Keratinocyte (primary cell): ENCODE results near the gene IRF1. TPM values are rescaled to one million over a fixed set of nuclear protein-coding genes. Genes with fewer than 3 reads are reported as not detected.
"Not testable (repeated sequence)": the region's sequence is repeated elsewhere in the genome, so short reads cannot be mapped to it uniquely, and the experiment has no call there.

Experiments
- DNase-seq: peaks from one replicate; pipeline ENCODE4 v3.0.0-alpha.2; 2011; ENCODE audit warnings: low read depth, missing footprints, low spot score
- FAIRE-seq: peaks from 2 replicates; lab custom pipeline; 2011; peaks lifted over from hg19 to GRCh38; lab: Jason Lieb, UNC
- H2AFZ ChIP-seq: 2 replicates; pipeline ENCODE4 v1.6.0; 2012; ENCODE audit warnings: low read length, control low read depth, inconsistent platforms; ENCODE audit not compliant: control insufficient read depth
- H3K27ac ChIP-seq: 2 replicates; pipeline ENCODE4 v1.5.1; 2011; ENCODE audit warnings: low read length; ENCODE audit not compliant: control insufficient read depth, insufficient read depth
- H3K27me3 ChIP-seq: 3 replicates; pipeline ENCODE4 v1.6.0; 2011; ENCODE audit warnings: low read length; ENCODE audit not compliant: control insufficient read depth, insufficient read depth; ENCODE audit errors: extremely low read depth
- H3K36me3 ChIP-seq, 2 experiments: 2 replicates in 1 of 2; 3 replicates in 1 of 2; pipeline ENCODE4 v1.5.1; 2011; ENCODE audit warnings: low read length in 2 of 2, mild to moderate bottlenecking in 1 of 2; ENCODE audit not compliant: control insufficient read depth in 2 of 2, insufficient read depth in 2 of 2; ENCODE audit errors: extremely low read depth in 1 of 2
- H3K4me1 ChIP-seq: 3 replicates; pipeline ENCODE4 v1.5.1; 2011; ENCODE audit warnings: low read length; ENCODE audit not compliant: control insufficient read depth, insufficient read depth; ENCODE audit errors: extremely low read depth
- H3K4me2 ChIP-seq: 3 replicates; pipeline ENCODE4 v1.6.0; 2011; ENCODE audit warnings: low read depth, low read length; ENCODE audit not compliant: control insufficient read depth, insufficient read depth; ENCODE audit errors: extremely low read depth
- H3K4me3 ChIP-seq, 3 experiments: fragments of 200-600 bp in 1 of 3; sonication (generic) in 1 of 3; 2 replicates in 2 of 3; 3 replicates in 1 of 3; pipeline ENCODE4 v1.5.1; 2011 to 2016; ENCODE audit warnings: low read length in 3 of 3, mild to moderate bottlenecking in 3 of 3, control low read depth in 2 of 3, inconsistent platforms in 1 of 3, low read depth in 1 of 3, mixed read lengths in 1 of 3, mixed run types in 1 of 3, moderate library complexity in 1 of 3; ENCODE audit not compliant: control insufficient read depth in 2 of 3, insufficient read depth in 2 of 3; ENCODE audit errors: extremely low read depth in 1 of 3
- H3K79me2 ChIP-seq: 2 replicates; pipeline ENCODE4 v1.6.0; 2012; ENCODE audit warnings: low read length; ENCODE audit not compliant: control insufficient read depth, insufficient read depth
- H3K9ac ChIP-seq: 3 replicates; pipeline ENCODE4 v1.6.0; 2011; ENCODE audit warnings: low read length; ENCODE audit not compliant: control insufficient read depth, insufficient read depth; ENCODE audit errors: extremely low read depth
- H3K9me1 ChIP-seq: 3 replicates; pipeline ENCODE4 v1.6.0; 2011; ENCODE audit warnings: low read length; ENCODE audit not compliant: control insufficient read depth, insufficient read depth; ENCODE audit errors: extremely low read depth
- H3K9me3 ChIP-seq: 2 replicates; pipeline ENCODE4 v1.5.1; 2012; ENCODE audit warnings: low read depth, low read length; ENCODE audit not compliant: control insufficient read depth
- H4K20me1 ChIP-seq: 3 replicates; pipeline ENCODE4 v1.6.0; 2011; ENCODE audit warnings: low read length; ENCODE audit not compliant: control insufficient read depth, insufficient read depth; ENCODE audit errors: extremely low read depth
- EZH2 ChIP-seq: IDR thresholded peaks from one replicate; pipeline ENCODE4 v1.6.1; 2012; ENCODE audit warnings: inconsistent platforms, mild to moderate bottlenecking, low read length, moderate library complexity
- dilution Hi-C: fragments of 300-500 bp; cut with MboI; formaldehyde crosslinking; loops from one replicate; pipeline ENCODE4 v1.7.0; 2020; ENCODE audit warnings: low sequenced_read_pairs; ENCODE audit not compliant: extremely low pct_ligation_motif_present
- polyA plus RNA-seq, 5 experiments: library from polyadenylated mRNA; depleted of rRNA in 3 of 5; stranded (reverse) in 3 of 5; stranded (forward) in 1 of 5; unstranded in 1 of 5; fragments of >200 nt; gene quantifications; 1 replicate in 1 of 5; 2 replicates in 3 of 5; 3 replicates in 1 of 5; pipeline versions ENCODE4 v1.2.1 to v1.2.3, GENCODE V29; 2011 to 2012; ENCODE audit warnings: missing spikeins in 2 of 5, low read depth in 1 of 5, low replicate concordance in 1 of 5
- TF ChIP-seq, protein P1 (sequence below), 3 experiments: IDR thresholded peaks in 1 of 3; conservative IDR thresholded peaks in 1 of 3; optimal IDR thresholded peaks in 1 of 3; 2 replicates in 2 of 3; 3 replicates in 1 of 3; pipeline versions ENCODE3 to v1.5.1; 2011; ENCODE audit warnings: low read length in 3 of 3, mild to moderate bottlenecking in 3 of 3, moderate library complexity in 2 of 3, control low read depth in 1 of 3, inconsistent platforms in 1 of 3; ENCODE audit not compliant: insufficient read depth in 2 of 3; ENCODE audit errors: extremely low read depth in 1 of 3

The IRF1 gene
- polyA plus RNA-seq, 1 donor (not counting 4 experiments of a cell fraction or from before 2014, with no cell fraction given): 6.2 TPM

DNA sequence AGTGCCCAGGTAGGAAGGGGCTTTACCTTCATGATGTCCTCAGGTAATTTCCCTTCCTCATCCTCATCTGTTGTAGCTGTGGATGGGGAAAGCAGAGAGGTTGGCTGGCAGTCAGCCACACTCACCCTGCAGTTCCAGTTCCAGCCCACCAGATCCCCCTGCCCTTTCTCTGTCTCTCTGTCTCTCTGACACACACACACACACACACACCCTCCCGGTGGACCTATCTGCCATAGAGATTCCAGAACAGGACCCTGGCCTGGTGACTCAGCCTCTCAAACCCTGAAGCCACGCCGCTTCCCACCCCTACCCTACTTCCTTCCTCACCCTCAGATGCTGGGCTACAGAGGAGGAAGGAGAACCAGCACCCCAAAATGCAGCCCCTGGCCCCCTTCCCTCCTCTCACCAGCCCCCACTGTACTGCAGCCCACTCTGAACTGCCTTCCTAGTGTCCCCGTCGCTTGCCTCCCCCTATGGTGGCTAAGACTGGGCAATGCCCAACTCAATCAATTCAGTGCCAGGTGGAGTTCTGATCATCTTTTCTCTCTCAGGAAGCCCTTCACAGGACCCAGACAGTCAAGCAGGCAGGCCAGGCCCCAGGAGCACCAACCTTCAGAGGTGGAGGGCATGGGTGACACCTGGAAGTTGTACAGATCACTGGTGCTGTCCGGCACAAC, 4.8 kb downstream of the IRF1 start:
- no peaks in the 10 kb centered on the region for H3K9me3 ChIP-seq
- peak overlapping the region; percentile 59 for H3K27ac ChIP-seq
- H4K20me1 ChIP-seq: no peaks in the 10 kb centered on the region
- no peak overlapping the region for H2AFZ ChIP-seq
- peaks cover 32% of the 10 kb centered on the region for H3K4me1 ChIP-seq
- H3K36me3 ChIP-seq: peaks cover 23 to 32% of the 10 kb centered on the region in 2 experiments
- H3K79me2 ChIP-seq: peaks cover 16% of the 10 kb centered on the region
- DNase-seq: no peak
- no peak overlapping the region for H3K9ac ChIP-seq
- FAIRE-seq: no peak
- H3K27me3 ChIP-seq: no peaks in the 10 kb centered on the region
- no peak overlapping the region for H3K4me2 ChIP-seq
- TF ChIP-seq, protein P1, sequence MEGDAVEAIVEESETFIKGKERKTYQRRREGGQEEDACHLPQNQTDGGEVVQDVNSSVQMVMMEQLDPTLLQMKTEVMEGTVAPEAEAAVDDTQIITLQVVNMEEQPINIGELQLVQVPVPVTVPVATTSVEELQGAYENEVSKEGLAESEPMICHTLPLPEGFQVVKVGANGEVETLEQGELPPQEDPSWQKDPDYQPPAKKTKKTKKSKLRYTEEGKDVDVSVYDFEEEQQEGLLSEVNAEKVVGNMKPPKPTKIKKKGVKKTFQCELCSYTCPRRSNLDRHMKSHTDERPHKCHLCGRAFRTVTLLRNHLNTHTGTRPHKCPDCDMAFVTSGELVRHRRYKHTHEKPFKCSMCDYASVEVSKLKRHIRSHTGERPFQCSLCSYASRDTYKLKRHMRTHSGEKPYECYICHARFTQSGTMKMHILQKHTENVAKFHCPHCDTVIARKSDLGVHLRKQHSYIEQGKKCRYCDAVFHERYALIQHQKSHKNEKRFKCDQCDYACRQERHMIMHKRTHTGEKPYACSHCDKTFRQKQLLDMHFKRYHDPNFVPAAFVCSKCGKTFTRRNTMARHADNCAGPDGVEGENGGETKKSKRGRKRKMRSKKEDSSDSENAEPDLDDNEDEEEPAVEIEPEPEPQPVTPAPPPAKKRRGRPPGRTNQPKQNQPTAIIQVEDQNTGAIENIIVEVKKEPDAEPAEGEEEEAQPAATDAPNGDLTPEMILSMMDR (optimal IDR thresholded peaks at IDR 0.05 in 1 of 3, IDR thresholded peaks at IDR 0.05 in 1 of 3, conservative IDR thresholded peaks at IDR 0.05 in 1 of 3; ENCODE audit: extremely low read depth in 1 of 3, insufficient read depth in 2 of 3, low read length in 3 of 3): no peak
- TF ChIP-seq EZH2: no peak
- dilution Hi-C loops: no loop called here
- no peak overlapping the region for H3K4me3 ChIP-seq
- peaks cover 5% of the 10 kb centered on the region for H3K9me1 ChIP-seq

DNA sequence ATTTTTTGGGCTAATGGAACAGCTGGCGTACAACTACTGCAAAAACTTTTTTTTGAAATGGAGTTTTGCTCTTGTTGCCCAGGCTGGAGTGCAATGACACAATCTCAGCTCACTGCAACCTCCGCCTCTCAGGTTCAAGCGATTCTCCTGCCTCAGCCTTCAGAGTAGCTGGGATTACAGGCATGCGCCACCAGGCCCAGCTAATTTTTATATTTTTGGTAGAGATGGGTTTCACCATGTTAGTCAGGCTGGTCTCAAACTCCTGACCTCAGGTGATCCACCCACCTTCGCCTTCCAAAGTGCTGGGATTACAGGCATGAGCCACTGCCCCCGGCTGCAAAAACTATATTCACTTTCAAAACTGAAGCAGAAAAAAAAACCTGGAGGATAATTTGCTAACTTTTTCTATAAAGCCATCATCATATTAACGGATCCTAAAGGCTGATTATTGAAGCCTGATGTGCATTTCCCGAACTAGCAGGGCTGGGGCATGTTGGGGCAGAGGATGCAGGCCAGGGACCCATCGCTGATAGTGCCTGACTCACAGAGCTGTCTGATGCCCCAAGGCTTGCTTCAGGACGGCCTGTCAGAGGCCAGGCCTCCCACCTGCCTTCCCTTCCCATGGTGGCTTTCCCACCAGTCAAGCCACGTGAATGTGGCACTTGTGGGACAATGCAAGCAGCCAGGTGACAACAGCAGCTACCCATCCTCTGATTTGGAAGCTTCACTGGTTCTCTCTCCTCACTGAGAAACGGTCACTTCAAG, 5.5 kb downstream of the IRF1 start:
- peak overlapping the region; percentile 59 for H3K27ac ChIP-seq
- H3K9me3 ChIP-seq, H2AFZ ChIP-seq, dilution Hi-C loops, H4K20me1 ChIP-seq, H3K9me1 ChIP-seq, H3K9ac ChIP-seq, H3K4me3 ChIP-seq, DNase-seq, H3K27me3 ChIP-seq: not testable (repeated sequence)
- FAIRE-seq: peak; percentile 66
- H3K4me2 ChIP-seq: peak overlapping the region; percentile 19
- H3K4me1 ChIP-seq: peaks cover 32% of the 10 kb centered on the region
- H3K36me3 ChIP-seq: peaks cover 23 to 32% of the 10 kb centered on the region in 2 experiments
- H3K79me2 ChIP-seq: peaks cover 16% of the 10 kb centered on the region
